SHP77 treated with DMSO at 0.1 percent for 48 hours (cell line): ENCODE measurements around the gene PHLDB2.

Experiments
- DNase-seq: peaks from one replicate; lab custom pipeline; 2025; lab: John Stamatoyannopoulos, UW

The PHLDB2 gene

GRCh38 chr3:111999484-112000324 is 140.6 kb downstream of the PHLDB2 start:
- no peak for DNase-seq

- DNase-seq = no peak
Observed at GRCh38 chr3:112000367-112000771, 141.3 kb downstream of the PHLDB2 start.

- no peak for DNase-seq
Observed at GRCh38 chr3:112000966-112001365, 141.9 kb downstream of the PHLDB2 start.

- no peak for DNase-seq
Observed at GRCh38 chr3:112001526-112001925, 142.5 kb downstream of the PHLDB2 start.

GRCh38 chr3:112002096-112002971 is 143.3 kb downstream of the PHLDB2 start:
- DNase-seq = no peak

- DNase-seq = no peak
Observed at GRCh38 chr3:112003321-112004080, 144.4 kb downstream of the PHLDB2 start.

- DNase-seq = no peak
Observed at GRCh38 chr3:112004187-112004586, 145.1 kb downstream of the PHLDB2 start.

GRCh38 chr3:112004669-112005068 is 145.6 kb downstream of the PHLDB2 start:
- DNase-seq = no peak

- no peak for DNase-seq
Observed at GRCh38 chr3:112005091-112005672, 146.1 kb downstream of the PHLDB2 start.

GRCh38 chr3:112007633-112008032 is 148.6 kb downstream of the PHLDB2 start:
- DNase-seq = no peak

- DNase-seq = no peak
Observed at GRCh38 chr3:112009670-112010069, 150.6 kb downstream of the PHLDB2 start.

GRCh38 chr3:112010636-112011035 is 151.6 kb downstream of the PHLDB2 start:
- DNase-seq = no peak

- no peak for DNase-seq
Observed at GRCh38 chr3:112011376-112011940, 152.4 kb downstream of the PHLDB2 start.

GRCh38 chr3:112012205-112012992 is 153.3 kb downstream of the PHLDB2 start:
- DNase-seq = no peak

- DNase-seq = peak; percentile 37
Observed at GRCh38 chr3:112013058-112013783, 154.2 kb downstream of the PHLDB2 start.

- DNase-seq = no peak
Observed at GRCh38 chr3:112013784-112014143, 154.7 kb downstream of the PHLDB2 start.

- no peak for DNase-seq
Observed at GRCh38 chr3:112017091-112017490, 158.0 kb downstream of the PHLDB2 start.

GRCh38 chr3:112018712-112019111 is 159.6 kb downstream of the PHLDB2 start:
- DNase-seq = no peak

GRCh38 chr3:112019716-112020115 is 160.7 kb downstream of the PHLDB2 start:
- no peak for DNase-seq

GRCh38 chr3:112020674-112021085 is 161.6 kb downstream of the PHLDB2 start:
- no peak for DNase-seq
